HG03095 (cell line): ENCODE results near the gene FAM13A.
"Not testable (repeated sequence)": the region's sequence is repeated elsewhere in the genome, so short reads cannot be mapped to it uniquely, and the experiment has no call there.

Experiments
- ATAC-seq: cut with Tn5 transposase; IDR thresholded peaks from one replicate; pipeline ENCODE4 v1.9.1; 2021; ENCODE audit warnings: moderate library complexity; ENCODE audit not compliant: unreplicated experiment

Gene FAM13A

DNA sequence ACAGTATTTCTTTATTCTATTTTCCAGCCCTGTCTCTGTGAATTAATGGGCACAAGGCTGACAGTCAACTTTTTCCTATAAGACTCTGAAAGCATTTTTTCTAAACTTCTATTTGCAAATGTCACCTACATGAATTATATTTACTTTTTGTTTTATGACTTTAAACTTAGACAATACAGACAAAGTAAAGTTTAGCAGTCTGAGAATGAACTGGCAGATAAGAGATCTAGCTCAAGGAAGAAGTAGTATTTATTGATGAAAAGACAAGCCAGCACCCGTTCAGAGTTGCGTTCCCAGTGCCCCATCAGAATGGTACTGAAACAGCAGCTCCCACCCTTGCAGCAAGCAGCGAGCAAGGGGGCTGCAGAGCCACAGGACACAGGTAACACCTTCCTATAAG lies 148.5 kb downstream of the FAM13A start:
- ATAC-seq, result no peak

DNA sequence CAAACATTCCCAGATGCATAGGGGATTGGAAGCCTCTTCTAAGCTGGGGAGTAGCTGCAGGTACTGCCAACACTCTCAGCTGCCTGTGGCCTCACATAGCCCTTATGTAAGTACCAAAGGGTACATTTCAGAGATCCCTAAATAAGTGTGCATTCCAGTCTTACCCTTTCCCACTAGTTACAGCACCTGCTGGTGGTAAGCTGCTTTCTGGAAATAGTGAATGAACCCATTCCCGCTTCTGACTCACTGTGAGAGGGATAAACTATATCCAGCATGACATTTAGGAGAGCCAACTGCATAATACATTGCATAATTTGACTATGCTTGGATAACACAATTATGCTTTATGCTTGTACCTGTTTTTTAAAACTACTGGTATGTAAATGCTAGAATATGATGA lies 149.0 kb downstream of the FAM13A start:
- no peak for ATAC-seq

DNA sequence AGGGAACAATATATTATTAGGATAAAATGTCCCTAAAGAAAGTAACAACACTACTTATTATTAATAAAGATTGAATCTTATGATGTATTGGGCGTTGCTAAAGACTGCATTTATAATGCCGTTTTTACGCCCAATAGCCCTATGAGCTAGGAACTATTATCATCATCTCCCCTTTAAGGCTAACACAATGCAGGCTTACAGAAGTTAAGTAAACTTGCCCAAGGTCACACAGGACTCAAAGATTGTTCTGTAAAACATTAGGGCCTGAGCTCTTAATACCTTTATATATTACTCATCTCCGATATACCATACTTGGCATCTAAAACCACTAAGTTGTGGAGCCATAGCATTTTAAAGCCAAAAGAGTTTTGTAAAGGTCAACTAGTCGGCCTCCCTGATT lies 149.5 kb downstream of the FAM13A start:
- ATAC-seq, result no peak

DNA sequence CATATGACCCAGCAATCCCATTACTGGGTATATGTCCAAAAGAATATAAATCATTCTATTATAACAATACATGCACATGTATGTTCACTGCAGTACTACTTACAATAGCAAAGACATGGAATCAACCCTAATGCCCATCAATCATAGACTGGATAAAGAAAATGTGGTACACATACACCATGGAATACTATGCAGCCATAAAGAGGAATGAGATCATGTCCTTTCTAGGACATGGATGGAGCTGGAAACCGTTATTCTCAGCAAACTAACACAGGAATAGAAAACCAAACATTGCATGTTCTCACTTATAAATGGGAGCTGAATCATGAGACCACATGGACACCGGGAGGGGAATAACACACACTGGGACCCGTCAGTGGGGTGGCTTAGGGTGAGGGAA lies 152.7 kb downstream of the FAM13A start:
- ATAC-seq, result not testable (repeated sequence)

DNA sequence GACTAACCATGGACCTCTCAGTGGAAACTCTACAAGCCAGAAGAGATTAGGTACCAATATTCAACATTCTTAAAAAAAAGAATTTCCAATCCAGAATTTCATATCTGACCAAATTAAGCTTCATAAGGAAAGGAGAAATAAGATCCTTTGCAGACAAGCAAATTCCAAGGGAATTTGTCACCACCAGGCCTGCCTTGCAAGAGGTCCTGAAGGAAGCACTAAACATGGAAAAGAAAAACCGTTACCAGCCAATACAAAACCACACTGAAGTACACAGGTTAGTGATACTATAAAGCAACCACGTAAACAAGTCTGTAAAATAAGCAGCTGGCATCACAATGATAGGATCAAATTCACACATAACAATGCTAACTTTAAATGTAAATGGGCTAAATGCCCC lies 156.6 kb downstream of the FAM13A start:
- ATAC-seq, result no peak

DNA sequence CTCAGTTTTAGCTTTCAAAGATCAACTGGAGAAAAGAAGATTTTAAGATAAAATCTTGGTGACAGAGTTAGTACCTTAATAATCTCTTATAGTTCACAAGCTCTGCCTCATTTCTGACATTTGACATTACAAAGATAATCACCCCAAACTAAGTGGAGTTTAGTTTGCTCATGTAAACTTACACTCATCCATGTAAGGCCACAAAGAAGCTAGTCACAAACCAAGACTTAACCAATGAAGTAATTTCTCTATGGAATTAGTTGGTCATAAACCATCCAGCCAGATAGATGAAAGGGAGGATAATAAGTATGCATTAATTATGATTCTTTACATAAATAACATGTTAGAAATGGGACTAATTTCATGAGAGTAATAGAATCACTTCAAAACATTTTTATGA lies 159.2 kb downstream of the FAM13A start:
- ATAC-seq, result no peak

DNA sequence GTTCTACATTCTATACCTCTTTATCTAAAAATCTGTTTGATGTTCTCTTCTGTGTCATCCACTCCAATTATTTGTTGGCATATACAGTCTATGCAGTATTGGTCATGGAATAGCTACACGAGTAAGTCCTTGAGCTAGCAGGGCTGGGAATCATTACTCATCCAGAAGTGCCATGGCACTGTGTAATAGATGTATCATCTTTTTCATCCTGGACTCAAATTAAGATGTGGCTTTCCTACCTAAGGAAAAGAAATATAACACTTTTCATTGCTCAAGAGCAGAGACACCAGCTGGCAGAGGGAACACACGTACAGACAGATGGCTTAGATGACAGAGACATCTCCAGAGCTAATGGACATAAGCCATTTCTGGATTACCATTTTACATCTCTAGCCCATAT lies 159.8 kb downstream of the FAM13A start:
- no peak for ATAC-seq

DNA sequence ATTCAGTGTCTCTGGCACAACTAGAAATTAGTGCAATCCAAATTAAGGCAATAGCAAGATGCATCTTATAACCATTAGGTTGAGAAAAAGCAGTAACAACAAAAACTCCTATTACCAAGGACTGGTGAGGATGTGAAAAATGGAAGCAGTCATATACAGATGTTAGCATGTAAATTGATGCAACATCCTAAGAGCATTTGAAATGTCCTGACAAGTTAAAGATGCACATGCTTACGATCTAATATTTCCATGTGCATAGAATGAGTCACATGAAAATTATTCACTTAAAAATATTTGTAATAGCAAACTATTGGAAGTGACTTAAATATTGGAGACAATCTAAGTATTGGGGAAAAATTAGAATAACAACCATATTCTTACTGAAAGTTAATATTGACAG lies 163.0 kb downstream of the FAM13A start:
- ATAC-seq, result no peak

DNA sequence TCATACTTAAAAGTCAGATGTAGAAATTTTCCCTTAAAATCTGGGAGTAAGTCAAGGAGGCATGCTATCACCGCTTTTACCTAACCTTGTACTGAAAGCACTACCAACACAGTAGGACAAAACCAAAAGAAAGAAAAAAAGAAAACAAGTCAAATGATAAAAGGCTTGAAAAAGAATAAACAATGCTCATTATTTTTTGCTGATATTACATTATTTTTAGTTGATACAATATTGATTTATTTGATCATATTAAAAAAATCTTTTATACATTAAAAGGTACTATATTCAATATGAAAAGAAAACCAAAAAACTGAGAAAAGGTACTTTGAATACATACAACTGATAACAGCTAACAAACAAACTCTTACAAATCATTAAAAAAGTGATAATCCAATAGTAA lies 164.3 kb downstream of the FAM13A start:
- ATAC-seq, result no peak

DNA sequence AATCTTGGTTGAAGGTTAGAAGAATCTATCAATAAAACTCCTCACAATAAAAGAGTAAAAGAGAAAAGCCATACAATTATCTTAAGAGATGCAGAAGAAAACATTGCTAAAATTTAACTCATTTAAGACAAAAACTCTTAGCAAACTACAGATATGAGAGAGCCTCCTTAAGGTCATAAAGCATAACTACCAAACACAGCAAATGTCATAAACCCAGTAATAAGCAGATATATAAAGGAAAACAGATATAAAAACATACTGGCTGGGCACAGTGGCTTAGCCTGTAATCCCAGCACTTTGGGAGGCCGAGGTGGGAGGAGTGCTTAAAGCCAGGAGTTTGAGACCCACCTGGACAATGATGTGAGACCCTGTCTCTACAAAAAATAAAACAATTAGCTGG lies 165.3 kb downstream of the FAM13A start:
- no peak for ATAC-seq

DNA sequence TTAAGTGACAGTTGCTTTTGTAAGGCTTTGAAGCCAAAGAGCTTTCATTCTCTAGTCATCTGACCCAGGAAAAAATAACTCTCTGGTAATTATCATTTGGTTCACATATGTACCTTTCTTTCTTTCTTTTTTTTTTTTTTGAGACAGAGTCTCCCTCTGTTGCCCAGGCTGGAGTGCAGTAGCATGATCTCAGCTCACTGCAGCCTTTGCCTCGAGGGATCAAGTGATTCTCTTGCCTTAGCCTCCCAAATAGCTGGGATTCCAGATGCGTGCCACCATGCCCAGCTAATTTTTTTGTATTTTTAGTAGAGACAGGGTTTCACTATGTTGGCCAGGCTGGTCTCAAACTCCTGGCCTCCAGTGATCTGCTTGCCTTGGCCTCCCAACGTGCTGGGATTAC lies 169.6 kb downstream of the FAM13A start:
- not testable (repeated sequence) for ATAC-seq

DNA sequence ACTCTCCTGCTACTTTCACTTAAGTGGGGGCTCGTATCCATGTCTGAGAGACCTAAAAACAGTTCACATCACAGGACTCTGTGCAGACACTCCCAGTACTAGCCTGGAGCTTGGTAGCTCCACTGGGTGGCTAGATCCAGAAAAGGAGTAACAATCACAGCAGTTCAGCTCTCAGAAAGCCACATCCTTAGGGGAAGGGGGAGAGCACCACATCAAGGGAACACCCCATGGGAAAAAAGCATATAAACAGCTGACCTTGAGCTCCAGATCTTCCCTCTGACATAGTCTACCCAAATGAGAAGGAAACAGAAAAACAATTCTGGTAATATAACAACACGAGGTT lies 175.8 kb downstream of the FAM13A start:
- ATAC-seq, result no peak

DNA sequence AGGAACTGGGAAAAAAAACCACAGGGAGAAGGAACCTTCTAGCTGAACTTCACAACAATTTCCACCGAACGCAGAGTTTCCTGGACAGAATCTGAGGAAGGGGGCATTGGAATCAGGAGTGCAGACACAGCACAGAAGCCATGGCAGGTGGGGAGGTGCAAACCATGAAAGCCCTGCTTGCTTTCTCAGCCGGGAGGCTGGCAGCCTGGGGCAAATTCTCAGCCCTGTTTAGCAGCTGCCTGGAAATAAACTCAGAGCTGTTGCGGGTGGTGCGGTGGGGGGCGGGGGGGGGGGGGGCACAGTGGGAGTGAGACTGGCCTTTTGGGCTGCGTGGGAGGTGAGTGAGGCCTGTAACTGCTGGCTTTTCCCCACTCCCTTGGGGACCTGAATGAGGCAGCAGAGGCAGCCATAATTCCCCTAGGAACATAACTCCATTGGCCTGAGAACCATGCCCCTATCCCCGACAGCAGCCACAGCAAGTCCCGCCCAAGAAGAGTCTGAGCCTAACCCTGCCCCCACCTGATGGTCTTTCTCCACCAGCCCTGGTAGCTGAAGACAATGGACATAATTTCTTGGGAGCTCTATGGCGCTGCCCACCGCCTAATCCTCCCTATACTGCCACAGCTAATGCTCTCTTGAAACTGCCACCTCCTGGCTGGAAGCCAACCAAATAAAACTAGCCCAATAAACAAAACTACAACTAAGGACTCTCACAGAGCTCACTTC lies 176.3 kb downstream of the FAM13A start:
- ATAC-seq, result no peak

DNA sequence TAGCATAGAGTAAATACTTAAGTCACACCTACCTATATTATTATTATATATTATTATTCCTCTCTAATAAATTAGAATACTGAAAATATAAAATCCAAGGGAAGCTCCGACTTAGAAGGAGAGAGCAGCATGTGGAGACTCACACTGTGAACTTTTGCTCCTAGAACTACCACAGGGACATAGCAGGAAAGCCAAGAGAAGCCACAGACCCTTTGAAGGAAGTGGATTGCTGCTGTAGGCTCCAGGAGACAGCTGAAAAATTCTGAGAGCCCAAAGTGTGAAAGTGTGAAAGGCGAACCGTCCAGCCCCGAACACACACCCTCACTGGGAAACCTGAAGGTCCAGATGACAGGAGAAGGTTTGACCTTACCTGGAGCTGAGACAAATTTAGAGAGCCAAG lies 177.0 kb downstream of the FAM13A start:
- no peak for ATAC-seq

DNA sequence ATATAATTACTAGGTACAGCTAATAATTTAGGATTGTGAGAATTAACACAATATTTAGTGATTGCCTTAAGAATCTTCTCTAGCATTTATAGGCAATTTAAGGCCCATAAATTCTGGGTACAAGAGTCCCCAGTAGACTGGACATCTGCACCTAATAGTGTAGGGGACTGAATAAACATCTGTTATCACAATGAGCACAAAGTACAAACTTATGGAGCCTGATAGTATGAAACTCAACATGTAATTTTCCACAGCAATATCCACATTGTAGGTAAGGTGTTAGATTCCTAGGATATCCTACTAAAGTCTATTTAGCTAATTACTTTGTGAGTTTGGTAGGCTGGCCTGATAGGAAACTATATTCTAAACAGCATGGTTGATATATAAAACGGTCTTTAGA lies 178.3 kb downstream of the FAM13A start:
- no peak for ATAC-seq

DNA sequence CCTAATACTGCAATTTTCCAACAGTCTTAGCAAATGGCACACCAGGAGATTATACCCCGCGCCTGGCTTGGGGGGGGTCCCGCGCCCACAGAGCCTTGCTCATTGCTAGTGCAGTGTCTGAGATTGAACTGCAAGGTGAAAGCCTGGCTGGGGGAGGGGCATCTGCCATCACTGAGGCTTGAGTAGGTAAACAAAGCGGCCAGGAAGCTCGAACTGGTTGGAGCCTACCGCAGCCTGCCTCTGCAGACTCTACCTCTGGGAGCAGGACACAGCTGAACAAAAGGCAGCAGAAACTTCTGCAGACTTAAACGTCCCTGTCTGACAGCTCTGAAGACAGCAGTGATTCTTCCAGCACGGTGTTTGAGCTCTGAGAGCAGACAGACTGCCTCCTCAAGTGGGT lies 186.6 kb downstream of the FAM13A start:
- ATAC-seq, result no peak

DNA sequence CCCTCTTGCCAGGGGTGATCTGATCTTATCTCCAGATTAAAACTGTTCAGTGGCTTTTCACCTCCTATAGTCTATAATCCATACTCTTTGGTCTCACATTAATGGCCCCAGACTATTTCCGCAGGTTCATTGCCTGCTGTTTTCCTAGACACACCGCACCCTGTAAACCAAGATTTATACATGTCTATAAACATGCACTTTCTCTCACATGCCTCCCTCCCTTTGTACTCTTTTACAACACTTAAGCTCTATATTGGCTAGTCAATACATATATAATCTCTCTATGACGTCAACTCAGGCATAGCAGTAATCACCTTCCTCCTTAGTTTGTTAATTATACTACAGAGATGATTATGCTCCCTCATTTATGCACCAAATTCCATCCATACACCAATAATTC lies 188.5 kb downstream of the FAM13A start:
- no peak for ATAC-seq

DNA sequence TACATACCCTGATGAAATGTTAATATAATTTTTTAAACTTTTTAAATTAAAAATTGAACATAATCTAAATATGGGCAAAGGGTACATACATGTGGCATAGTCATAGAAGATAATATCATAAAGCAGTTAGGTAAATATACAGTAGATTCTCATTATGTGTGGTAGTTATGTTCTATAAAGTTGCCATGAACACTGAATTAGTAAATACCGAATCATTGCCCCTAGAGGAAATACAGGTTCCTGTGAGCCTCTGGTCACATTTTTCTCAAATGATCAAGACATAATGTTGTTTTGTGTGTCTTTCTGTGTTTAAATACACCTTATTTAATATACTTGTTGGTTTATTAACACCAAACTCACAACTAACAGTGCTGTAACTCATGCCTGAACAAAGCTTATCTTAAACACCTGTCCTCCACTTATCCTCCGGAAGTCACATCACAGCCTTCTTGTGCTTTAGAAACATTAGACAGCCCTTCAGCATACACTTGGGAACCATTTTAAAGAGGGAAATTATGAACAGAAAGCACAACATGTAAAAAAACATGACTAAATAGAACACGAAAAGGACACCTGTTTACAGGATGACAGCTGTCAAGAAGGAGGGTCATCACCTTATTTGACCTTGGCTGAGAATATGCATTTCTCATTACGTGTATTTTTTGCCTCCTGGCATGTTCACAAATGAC lies 190.0 kb downstream of the FAM13A start:
- no peak for ATAC-seq

DNA sequence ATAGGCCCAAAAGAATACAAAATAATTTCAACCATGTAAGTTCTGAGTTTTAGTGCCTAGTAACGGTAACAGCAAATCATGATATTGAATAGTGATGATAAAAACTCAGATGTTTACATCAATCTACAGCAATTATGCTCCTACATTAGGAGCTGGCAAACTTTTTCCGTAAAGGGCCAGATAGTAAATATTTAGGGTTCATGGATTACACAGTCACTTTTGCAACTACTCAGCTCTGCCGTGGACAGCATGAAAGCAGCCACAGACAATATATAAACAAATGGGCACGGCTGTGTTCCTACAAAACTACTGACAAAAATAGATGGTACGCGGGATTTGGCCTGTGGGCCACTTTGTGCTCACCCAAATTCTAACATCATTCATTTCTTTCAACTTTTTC lies 191.5 kb downstream of the FAM13A start:
- no peak for ATAC-seq

DNA sequence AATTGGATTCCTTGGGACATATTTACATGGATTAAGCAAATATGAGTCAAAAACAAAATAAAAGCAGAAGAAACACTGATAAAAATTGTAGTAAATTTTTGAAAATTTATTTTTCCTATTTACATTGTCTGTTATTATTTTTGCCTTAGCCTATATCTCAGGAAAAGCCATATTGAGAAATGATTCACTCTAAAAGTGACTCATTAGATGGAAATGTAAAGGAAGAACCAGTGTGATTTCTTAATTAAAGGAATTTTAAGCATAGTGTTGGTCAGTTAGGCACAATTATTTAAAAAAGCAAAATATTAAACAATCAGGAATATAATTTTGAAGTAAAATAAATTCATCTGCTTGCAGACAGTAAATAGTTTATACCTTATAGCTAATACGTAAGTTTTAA lies 191.9 kb downstream of the FAM13A start:
- no peak for ATAC-seq

DNA sequence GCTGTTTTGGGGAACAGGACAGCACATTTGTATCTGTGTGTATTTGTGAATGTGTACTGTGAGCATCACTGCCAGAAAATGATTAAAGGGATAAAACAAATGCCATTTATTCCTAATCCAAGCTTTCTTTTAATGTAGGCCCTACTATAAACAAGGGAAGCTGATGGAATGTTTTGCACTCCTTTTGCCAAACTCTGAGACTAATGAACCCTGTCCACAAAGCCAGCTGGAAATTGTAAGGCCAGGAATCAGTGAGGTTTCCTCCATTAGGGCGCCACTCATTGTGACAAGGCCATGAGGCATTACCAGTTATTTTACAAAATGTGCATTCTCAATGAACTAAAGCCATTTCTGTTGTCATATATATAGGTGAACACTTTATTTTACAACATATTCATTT lies 196.4 kb downstream of the FAM13A start:
- no peak for ATAC-seq

DNA sequence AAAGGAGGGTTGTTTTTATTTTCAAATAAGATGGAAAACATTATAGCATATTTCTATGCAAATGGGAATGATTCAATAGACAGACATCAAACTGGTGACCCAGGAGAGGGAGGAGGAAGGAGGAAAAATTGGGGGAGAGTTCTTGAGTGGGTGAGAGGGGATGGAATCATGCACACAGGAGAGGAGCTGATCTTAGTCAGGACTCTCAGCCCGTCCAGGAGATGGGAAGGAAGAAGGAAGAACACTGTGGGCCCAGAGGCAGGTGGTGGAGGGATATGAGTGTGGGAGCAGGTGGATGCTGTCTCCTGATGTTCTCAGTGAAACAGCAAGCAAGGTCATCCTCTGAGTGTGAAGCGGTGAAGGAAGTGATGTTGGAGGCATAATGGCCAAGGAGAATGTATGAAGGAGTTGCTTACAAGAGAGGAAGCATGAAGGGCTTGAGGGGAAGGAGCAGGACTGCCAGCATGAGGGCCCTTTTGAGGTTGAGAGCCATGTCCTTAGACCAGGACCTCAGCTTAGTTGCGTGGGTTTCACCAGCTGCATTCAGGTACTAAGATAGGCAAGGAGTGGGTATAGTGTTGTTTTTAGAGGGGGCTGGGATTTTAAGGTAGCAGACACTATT lies 197.7 kb downstream of the FAM13A start:
- ATAC-seq, result no peak

DNA sequence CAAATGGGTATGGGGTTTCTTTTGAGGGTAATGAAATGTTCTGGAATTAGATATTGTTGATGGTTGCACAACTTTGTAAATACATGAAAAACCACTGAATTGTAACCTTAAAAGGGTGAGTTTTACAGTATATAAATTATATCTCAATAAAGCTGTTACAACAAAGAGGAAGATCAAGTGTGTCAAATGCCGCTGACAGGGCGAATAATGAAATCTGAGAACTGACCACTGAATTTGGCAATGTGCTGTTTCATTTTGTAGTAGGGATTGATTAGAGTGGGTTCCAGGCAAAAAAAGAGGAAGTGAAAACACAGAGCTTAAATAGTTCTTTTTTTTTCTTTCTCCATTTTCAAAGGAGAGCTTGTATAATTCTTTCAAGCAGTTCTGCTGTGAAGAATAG lies 198.2 kb downstream of the FAM13A start:
- peak; percentile 96 for ATAC-seq
